ENCODE results near the gene NTN3. TPM values are rescaled to one million over a fixed set of nuclear protein-coding genes. Genes with fewer than 3 reads are reported as not detected.
A peak's percentile ranks its signal among the peaks of the same experiment; 100 is the strongest.

Gene NTN3
- polyA plus RNA-seq, 1 donor, result 4.4 TPM

- no peak for DNase-seq
Measured at GRCh38 chr16:2466667-2467527, 4.2 kb upstream of the NTN3 start.

GRCh38 chr16:2467528-2468232 lies 3.4 kb upstream of the NTN3 start:
- DNase-seq, result peak; percentile 92

- DNase-seq, result peak; percentile 52
Measured at GRCh38 chr16:2468233-2468724, 2.8 kb upstream of the NTN3 start.

- no peak for DNase-seq
Measured at GRCh38 chr16:2468725-2469398, 2.2 kb upstream of the NTN3 start.

- no peak for DNase-seq
Measured at GRCh38 chr16:2469399-2470233, 1.5 kb upstream of the NTN3 start.

DNA sequence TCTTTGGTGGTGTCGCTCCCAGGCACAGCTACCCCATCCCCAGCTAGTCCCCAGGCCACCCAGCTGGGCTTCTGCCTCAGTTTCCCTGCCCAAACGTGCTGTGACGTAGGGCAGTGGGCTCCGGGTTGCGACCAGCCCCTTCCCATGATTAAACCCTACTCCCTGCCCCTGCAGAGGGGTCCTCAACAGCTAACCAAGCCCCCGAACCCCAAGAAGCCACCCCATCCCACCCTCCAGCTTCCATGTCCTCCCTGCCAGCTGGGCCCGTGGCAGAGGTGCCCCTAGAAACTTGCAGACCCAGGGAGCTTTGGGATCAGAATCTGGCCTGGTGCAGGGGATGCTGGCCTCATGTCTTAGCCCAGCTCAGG lies 879 bp upstream of the NTN3 start:
- no peak for DNase-seq

- no peak for DNase-seq
Measured at GRCh38 chr16:2470603-2471015, 488 bp upstream of the NTN3 start.

GRCh38 chr16:2471653-2472487 lies 773 bp downstream of the NTN3 start:
- DNase-seq, result no peak

DNA sequence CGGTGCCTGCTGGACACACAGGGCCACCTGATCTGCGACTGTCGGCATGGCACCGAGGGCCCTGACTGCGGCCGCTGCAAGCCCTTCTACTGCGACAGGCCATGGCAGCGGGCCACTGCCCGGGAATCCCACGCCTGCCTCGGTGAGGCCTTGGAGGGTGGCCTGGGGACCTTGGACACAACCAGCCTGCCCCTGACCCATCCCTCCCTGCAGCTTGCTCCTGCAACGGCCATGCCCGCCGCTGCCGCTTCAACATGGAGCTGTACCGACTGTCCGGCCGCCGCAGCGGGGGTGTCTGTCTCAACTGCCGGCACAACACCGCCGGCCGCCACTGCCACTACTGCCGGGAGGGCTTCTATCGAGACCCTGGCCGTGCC lies 1.4 kb downstream of the NTN3 start:
- no peak for DNase-seq

DNA sequence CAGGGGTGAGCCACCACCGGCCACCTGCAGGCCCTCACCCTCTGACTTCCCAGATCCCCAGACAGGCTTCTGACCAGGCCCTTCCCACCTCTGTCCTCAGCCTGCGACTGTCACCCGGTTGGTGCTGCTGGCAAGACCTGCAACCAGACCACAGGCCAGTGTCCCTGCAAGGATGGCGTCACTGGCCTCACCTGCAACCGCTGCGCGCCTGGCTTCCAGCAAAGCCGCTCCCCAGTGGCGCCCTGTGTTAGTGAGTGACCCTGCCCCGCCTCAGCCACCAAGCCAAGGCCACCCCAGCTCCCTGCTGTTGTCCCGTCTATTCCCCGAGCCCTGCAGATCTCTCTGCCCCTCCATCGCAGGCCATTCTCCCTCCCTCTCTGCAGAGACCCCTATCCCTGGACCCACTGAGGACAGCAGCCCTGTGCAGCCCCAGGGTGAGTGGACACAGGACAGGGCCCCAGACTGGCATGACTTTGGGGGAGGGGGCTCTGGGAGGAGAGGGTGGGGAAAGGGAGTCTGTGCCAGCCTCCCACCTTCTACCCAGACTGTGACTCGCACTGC lies 1.9 kb downstream of the NTN3 start:
- no peak for DNase-seq

DNA sequence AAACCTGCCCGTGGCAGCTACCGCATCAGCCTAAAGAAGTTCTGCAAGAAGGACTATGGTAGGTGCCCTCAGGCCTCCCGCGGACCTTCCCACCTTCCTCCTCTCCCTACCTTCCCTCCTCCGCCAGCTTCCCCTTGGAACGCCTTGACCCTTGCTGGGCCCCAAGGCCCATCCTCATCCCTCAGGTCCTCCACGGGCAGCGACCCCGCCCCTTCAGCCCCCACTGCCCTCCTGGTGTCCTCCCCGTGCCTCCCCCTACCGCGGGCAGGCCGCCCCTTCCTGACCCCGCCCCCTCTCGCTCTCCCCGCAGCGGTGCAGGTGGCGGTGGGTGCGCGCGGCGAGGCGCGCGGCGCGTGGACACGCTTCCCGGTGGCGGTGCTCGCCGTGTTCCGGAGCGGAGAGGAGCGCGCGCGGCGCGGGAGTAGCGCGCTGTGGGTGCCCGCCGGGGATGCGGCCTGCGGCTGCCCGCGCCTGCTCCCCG lies 2.4 kb downstream of the NTN3 start:
- no peak for DNase-seq

DNA sequence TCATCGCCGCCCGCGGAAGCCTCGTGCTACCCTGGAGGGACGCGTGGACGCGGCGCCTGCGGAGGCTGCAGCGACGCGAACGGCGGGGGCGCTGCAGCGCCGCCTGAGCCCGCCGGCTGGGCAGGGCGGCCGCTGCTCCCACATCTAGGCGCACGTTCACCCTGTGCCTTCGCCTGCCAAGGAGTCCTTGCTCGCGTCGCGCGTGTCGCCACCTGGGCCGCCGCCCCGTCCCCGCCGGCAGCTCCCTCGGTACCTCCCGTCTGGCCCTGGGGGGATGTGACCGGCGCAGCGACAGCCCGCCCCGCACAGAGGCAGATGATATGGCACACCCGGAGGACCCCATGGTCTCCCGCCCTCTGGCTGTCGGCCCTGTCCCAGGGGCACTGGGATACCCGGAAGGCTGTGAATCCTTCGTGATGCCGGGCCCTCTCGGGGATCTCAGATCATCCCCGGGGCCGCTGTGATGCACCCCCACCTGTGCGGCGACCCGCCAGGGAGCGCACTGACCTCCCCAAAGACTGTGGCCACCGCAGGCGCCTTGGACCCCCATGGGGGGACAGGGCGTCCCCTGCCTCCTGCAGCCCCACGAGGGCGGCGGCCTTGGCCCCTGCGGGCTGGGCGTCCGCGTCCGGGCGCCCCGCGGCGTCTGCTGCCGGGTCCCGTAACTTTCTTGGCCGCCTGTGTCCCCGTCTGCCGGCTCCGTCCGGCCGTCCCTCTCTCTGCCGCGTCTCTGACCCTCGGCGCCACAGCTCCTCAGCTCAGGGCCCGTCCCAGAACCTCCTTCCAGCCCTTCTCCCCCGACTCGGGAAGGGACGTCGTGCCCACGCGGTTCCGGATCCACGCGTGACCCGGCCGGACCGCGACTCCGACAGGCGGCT lies 3.1 kb downstream of the NTN3 start:
- peak; percentile 51 for DNase-seq

GRCh38 chr16:2474877-2475412 lies 3.8 kb downstream of the NTN3 start, which contains the start of gene TBC1D24:
TBC1D24 (plus strand) TSS chr16:2475127; CDS start chr16:2496149, 21,022 bp downstream.
- DNase-seq, result peak; percentile 92

DNA sequence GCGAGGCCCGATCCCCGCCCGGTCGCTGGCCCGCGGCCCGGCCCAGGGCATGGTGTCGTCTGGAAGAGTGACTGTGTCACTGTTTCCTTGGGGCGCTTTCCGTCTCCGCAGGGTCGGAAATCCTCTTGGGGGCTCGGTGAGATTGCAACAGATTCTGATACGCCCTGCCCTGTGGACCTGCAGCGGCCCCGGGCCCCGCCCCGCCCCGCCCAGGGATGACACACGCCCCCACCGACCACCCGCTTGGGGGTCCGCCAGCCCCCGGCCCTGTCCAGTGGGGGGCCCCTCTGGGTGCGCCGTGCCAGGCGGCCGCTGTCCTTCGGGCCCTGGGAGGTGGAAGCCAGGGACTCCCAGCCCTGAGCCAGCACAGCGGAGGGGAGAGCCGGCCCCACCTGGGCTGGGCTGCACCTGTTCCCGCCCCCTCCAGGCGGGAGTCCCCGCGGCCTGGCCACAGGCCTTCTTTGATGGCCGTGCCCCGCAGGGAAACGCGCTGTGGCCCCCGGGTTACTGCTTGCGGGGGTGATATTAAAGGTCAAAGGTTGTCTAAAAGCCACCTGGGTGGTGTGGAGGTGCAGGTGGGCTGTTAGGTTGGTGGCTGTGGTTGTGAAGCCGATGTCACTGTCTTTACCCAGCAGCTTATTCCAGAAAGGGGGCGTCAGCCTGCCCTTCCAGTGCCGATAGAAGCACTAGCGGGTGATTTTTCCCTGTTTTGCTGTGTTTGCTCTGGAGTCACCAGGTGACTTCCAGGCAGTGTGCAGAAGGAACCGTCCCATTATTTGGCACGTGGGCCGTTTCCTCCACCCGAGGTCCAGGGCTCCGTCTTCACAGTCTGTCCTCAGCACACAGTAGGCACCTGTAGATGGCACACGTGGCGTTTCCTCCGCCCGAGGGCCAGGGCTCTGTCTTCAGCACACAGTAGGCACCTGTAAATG lies 4.6 kb downstream of the NTN3 start:
- no peak for DNase-seq

- DNase-seq, result no peak
Measured at GRCh38 chr16:2476345-2476720, 5.2 kb downstream of the NTN3 start.

DNA sequence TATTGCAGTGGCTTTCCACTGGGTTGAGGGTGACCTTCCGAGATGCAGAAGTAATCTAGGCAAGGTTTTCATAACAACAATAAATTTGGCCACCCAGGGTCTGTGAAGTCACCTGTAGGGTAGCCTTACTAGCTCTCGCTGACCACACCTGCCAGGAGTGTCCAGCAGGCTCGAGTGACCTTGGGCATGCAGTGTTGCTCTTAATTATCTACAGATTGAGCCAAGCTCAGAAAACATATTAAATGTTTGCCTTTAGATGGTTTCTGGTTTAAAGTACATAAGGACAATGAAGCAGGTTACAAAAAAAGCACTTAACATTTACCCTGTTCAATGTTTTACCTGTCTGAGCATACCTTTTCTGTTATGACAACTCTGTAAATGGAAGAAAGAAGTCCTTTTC lies 5.6 kb downstream of the NTN3 start:
- DNase-seq, result no peak

GRCh38 chr16:2477327-2477726 lies 6.2 kb downstream of the NTN3 start:
- no peak for DNase-seq

DNA sequence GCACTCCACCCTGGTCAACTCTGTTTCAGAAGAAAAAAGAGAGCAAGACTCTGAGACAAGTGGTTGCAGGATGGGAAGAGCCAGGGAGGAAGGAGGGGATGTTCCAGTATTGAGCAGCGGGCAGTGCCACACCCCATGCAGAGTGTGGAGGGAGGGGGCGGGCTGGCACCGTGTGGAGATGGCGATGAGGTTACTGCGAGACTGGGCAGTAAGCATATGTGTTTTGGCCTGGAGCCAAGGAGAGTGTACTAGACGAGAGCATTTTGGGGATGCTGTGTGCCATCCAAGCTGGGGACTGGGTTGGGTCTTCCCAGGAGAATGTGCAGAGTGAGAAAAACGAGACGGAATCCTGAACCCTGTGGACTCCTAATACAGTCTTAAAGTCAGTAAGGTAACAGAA lies 7.2 kb downstream of the NTN3 start:
- no peak for DNase-seq
